ENCODE measurements around the gene LANCL3.

LANCL3 gene

GRCh38 chrX:37662181-37662580, 90.7 kb downstream of the LANCL3 start:
- no peak for TF ChIP-seq EZH2phosphoT487 (IDR thresholded peaks at IDR 0.05; ENCODE audit: borderline replicate concordance)
- TF ChIP-seq CTCF (conservative IDR thresholded peaks at IDR 0.05; ENCODE audit: low read length), result no peak

DNA sequence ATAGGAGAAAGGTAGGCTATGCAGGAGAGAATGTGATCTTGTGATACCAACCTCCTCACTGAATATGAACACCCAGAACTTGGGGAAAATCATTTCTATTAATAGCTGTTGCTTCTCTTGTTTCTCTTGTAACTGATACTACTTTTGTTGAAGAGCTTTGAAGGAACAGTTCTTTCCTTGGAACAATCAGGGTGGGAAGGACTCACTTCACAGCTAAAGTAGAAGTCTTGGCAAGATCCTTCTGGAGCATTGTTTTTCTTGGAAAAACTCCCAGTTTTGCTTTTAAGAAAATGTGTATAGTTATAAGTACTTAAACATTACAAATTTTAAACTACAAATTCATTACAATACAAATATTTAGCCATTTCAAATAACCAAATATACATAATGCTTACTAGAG, 95.1 kb downstream of the LANCL3 start:
- TF ChIP-seq CTCF (conservative IDR thresholded peaks at IDR 0.05; ENCODE audit: low read length) (no peak), EZH2phosphoT487 (IDR thresholded peaks at IDR 0.05; ENCODE audit: borderline replicate concordance) (no peak)
- Histone ChIP-seq H3K4me2 (ENCODE audit: low read depth, low read length, poor library complexity, severe bottlenecking) (no peak overlapping the region), H3K4me1 (ENCODE audit: insufficient read depth, low read length, poor library complexity, severe bottlenecking) (peaks cover 3% of the 10 kb centered on the region), H3K9me3 (ENCODE audit: insufficient read depth, low read depth, low read length) (no peaks in the 10 kb centered on the region), H2AFZ (ENCODE audit: low read length) (no peak overlapping the region), H3K9me2 (replicated peaks; ENCODE audit: low read depth, low read length) (no peaks in the 10 kb centered on the region), H3K4me3 (ENCODE audit: low read length, poor library complexity, severe bottlenecking) (no peak overlapping the region), H4K20me1 (ENCODE audit: insufficient read depth, low read length, poor library complexity, severe bottlenecking) (no peaks in the 10 kb centered on the region), H3K36me3 (ENCODE audit: insufficient read depth, low read length) (no peaks in the 10 kb centered on the region), H3K9ac (ENCODE audit: low read depth, low read length, poor library complexity, severe bottlenecking) (no peak overlapping the region), H3K27me3 (ENCODE audit: insufficient read depth, low read length, poor library complexity, severe bottlenecking) (no peaks in the 10 kb centered on the region), H3F3A (ENCODE audit: low read depth) (no peaks in the 10 kb centered on the region), H3K79me2 (ENCODE audit: insufficient read depth, low read length) (no peaks in the 10 kb centered on the region)

More at GRCh38 chrX:37662181-37662580, 90.7 kb downstream of the LANCL3 start:
- Histone ChIP-seq H3K36me3 (ENCODE audit: insufficient read depth, low read length) (no peaks in the 10 kb centered on the region), H3K4me1 (ENCODE audit: insufficient read depth, low read length, poor library complexity, severe bottlenecking) (peaks cover 3% of the 10 kb centered on the region), H3K9me2 (replicated peaks; ENCODE audit: low read depth, low read length) (no peaks in the 10 kb centered on the region), H3F3A (ENCODE audit: low read depth) (no peaks in the 10 kb centered on the region), H2AFZ (ENCODE audit: low read length) (no peak overlapping the region), H3K79me2 (ENCODE audit: insufficient read depth, low read length) (no peaks in the 10 kb centered on the region), H3K9me3 (ENCODE audit: insufficient read depth, low read depth, low read length) (no peaks in the 10 kb centered on the region), H3K4me3 (ENCODE audit: low read length, poor library complexity, severe bottlenecking) (no peak overlapping the region), H3K27me3 (ENCODE audit: insufficient read depth, low read length, poor library complexity, severe bottlenecking) (no peaks in the 10 kb centered on the region), H4K20me1 (ENCODE audit: insufficient read depth, low read length, poor library complexity, severe bottlenecking) (no peaks in the 10 kb centered on the region), H3K4me2 (ENCODE audit: low read depth, low read length, poor library complexity, severe bottlenecking) (no peak overlapping the region), H3K9ac (ENCODE audit: low read depth, low read length, poor library complexity, severe bottlenecking) (no peak overlapping the region)

DNA sequence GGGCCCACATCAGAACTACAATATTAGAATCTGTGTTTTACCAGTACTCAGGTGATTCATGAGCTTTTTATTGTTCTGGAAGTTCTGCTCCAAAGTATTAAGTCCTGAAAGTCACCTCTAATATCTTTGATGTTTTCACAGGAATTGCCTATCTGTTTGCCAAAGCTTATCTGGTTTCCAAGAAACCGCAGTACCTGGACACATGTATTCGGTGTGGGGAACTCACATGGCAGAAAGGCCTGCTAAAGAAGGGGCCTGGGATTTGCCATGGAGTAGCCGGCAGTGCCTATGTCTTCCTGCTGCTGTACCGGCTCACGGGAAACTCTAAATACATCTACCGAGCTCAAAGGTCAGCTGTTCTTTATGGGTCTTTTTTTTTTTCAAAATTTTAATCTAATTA, 95.7 kb downstream of the LANCL3 start:
- H3F3A ChIP-seq (ENCODE audit: low read depth), result no peaks in the 10 kb centered on the region
- no peak overlapping the region for H2AFZ ChIP-seq (ENCODE audit: low read length)
- H3K4me2 ChIP-seq (ENCODE audit: low read depth, low read length, poor library complexity, severe bottlenecking), result no peak overlapping the region
- H3K4me1 ChIP-seq (ENCODE audit: insufficient read depth, low read length, poor library complexity, severe bottlenecking), result no peaks in the 10 kb centered on the region
- H3K79me2 ChIP-seq (ENCODE audit: insufficient read depth, low read length), result no peaks in the 10 kb centered on the region
- H4K20me1 ChIP-seq (ENCODE audit: insufficient read depth, low read length, poor library complexity, severe bottlenecking), result no peaks in the 10 kb centered on the region
- H3K9me3 ChIP-seq (ENCODE audit: insufficient read depth, low read depth, low read length), result no peaks in the 10 kb centered on the region
- H3K27me3 ChIP-seq (ENCODE audit: insufficient read depth, low read length, poor library complexity, severe bottlenecking), result no peaks in the 10 kb centered on the region
- no peak overlapping the region for H3K9ac ChIP-seq (ENCODE audit: low read depth, low read length, poor library complexity, severe bottlenecking)
- no peak overlapping the region for H3K4me3 ChIP-seq (ENCODE audit: low read length, poor library complexity, severe bottlenecking)
- no peaks in the 10 kb centered on the region for H3K9me2 ChIP-seq (replicated peaks; ENCODE audit: low read depth, low read length)
- H3K36me3 ChIP-seq (ENCODE audit: insufficient read depth, low read length), result no peaks in the 10 kb centered on the region
- TF ChIP-seq CTCF (conservative IDR thresholded peaks at IDR 0.05; ENCODE audit: low read length) (no peak), EZH2phosphoT487 (IDR thresholded peaks at IDR 0.05; ENCODE audit: borderline replicate concordance) (no peak)
